Measurements from ENCODE around the gene LRRK1.

DNA sequence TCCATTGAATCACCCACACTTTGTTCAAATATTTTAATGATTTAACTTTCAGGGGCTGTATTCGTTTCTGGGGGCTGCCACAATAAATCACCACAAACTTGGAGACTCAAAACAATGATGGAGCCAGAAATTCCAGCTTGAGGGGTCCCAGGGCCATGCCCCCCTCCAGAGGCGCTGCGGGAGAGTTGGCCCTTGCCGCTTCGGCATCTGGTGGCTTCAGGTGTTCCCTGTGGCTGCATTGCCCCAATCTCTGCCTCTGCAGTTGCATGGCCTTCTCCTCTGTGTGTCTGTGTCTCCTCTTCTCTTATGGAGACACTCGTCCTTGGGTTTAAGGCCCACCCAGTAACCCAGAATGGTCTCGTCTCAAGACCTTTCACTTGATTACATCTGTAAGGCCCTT lies 187.9 kb downstream of the LRRK1 start:
- TF ChIP-seq, protein P1, sequence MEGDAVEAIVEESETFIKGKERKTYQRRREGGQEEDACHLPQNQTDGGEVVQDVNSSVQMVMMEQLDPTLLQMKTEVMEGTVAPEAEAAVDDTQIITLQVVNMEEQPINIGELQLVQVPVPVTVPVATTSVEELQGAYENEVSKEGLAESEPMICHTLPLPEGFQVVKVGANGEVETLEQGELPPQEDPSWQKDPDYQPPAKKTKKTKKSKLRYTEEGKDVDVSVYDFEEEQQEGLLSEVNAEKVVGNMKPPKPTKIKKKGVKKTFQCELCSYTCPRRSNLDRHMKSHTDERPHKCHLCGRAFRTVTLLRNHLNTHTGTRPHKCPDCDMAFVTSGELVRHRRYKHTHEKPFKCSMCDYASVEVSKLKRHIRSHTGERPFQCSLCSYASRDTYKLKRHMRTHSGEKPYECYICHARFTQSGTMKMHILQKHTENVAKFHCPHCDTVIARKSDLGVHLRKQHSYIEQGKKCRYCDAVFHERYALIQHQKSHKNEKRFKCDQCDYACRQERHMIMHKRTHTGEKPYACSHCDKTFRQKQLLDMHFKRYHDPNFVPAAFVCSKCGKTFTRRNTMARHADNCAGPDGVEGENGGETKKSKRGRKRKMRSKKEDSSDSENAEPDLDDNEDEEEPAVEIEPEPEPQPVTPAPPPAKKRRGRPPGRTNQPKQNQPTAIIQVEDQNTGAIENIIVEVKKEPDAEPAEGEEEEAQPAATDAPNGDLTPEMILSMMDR (IDR thresholded peaks at IDR 0.05; ENCODE audit: low read depth, low read length, poor library complexity, severe bottlenecking), result no peak
- TF ChIP-seq EZH2phosphoT487 (IDR thresholded peaks at IDR 0.05; ENCODE audit: borderline replicate concordance, low read length), result no peak

All from DOHH2 (cell line).